C1 segment of cervical spinal cord (tissue), 14 donors: ENCODE results near the gene MOG.

Experiments
- DNase-seq, 14 donors: peaks; one replicate each; lab custom pipeline; 2025; lab: John Stamatoyannopoulos, UW

The MOG gene

GRCh38 chr6:29675561-29675960 lies 18.7 kb downstream of the MOG start:
- no peak for DNase-seq

- no peak for DNase-seq
These were observed 20.2 kb downstream of the MOG start for GRCh38 chr6:29676981-29677601.

- DNase-seq: no peak
These were observed 21.2 kb downstream of the MOG start for GRCh38 chr6:29678114-29678513.

GRCh38 chr6:29679962-29680361 lies 23.1 kb downstream of the MOG start:
- no peak for DNase-seq

- no peak for DNase-seq
These were observed 23.5 kb downstream of the MOG start for GRCh38 chr6:29680416-29680815.

- DNase-seq: no peak
These were observed 24.0 kb downstream of the MOG start, which contains the start of gene ZFP57 for GRCh38 chr6:29680904-29681303. TSS of gene ZFP57 (minus strand) at chr6:29681152. CDS start at chr6:29677003, 4,149 bp downstream.

GRCh38 chr6:29681811-29682210 lies 24.9 kb downstream of the MOG start:
- DNase-seq: no peak

GRCh38 chr6:29685718-29686326 lies 28.9 kb downstream of the MOG start:
- DNase-seq: peak in 5 of 14 donors; percentile 15 to 23 (median 19)

- no peak for DNase-seq
These were observed 37.7 kb downstream of the MOG start for GRCh38 chr6:29694637-29695036.

- peak in 2 of 14 donors; percentile 7 to 21 for DNase-seq
These were observed 39.5 kb downstream of the MOG start for GRCh38 chr6:29696147-29697125.

GRCh38 chr6:29702519-29703103 lies 45.7 kb downstream of the MOG start:
- peak in 5 of 14 donors; percentile 3 to 43 (median 16) for DNase-seq

GRCh38 chr6:29705389-29706231 lies 48.7 kb downstream of the MOG start:
- peak in 5 of 14 donors; percentile 3 to 64 (median 17) for DNase-seq

- DNase-seq: no peak
These were observed 51.7 kb downstream of the MOG start for GRCh38 chr6:29708432-29709179.

GRCh38 chr6:29709188-29709587 lies 52.3 kb downstream of the MOG start:
- DNase-seq: no peak

GRCh38 chr6:29710281-29710941 lies 53.5 kb downstream of the MOG start:
- DNase-seq: no peak

GRCh38 chr6:29720863-29721262 lies 64.0 kb downstream of the MOG start:
- no peak for DNase-seq
